Thyroid gland (tissue), 4 donors: ENCODE data around the gene LACRT.

ENCODE experiments used
- POLR2A ChIP-seq, 2 donors: fragments of 450-650 bp; IDR thresholded peaks; one replicate each; pipeline ENCODE4 v1.6.1; 2017; ENCODE audit warnings: antibody characterized with exemption in 2 of 2, mild to moderate bottlenecking in 2 of 2, moderate library complexity in 1 of 2
- TF ChIP-seq, protein P1 (sequence below), 6 experiments: fragments of 200-600 bp in 3 of 6; fragments of 450-650 bp in 3 of 6; sonication (generic) in 3 of 6; IDR thresholded peaks; one replicate each; pipeline ENCODE4 v1.5.1; 2016 to 2019; ENCODE audit warnings: antibody characterized with exemption in 6 of 6, mild to moderate bottlenecking in 2 of 6, inconsistent platforms in 1 of 6, moderate library complexity in 1 of 6

DNA sequence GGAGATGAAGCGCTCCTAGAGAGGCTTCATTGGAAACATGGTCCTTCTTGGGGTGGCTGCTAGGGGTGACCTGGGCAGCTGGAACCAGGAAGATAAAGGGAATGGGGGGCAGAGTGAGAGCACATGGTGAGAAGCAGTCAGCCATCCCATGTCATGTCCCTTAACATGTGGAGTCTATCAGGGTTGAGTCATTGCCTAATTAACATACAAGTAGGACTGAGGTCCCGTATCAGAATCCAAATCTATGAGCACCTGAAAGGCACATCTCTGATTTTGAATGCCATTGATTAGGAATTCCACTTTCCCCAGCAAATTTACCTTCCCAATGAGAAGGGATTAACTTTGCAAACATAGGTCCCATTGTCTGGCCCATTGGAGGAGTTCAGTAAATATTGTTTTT, 25.9 kb downstream of the LACRT start:
- no peak for TF ChIP-seq POLR2A (IDR thresholded peaks at IDR 0.05)
- TF ChIP-seq, protein P1, sequence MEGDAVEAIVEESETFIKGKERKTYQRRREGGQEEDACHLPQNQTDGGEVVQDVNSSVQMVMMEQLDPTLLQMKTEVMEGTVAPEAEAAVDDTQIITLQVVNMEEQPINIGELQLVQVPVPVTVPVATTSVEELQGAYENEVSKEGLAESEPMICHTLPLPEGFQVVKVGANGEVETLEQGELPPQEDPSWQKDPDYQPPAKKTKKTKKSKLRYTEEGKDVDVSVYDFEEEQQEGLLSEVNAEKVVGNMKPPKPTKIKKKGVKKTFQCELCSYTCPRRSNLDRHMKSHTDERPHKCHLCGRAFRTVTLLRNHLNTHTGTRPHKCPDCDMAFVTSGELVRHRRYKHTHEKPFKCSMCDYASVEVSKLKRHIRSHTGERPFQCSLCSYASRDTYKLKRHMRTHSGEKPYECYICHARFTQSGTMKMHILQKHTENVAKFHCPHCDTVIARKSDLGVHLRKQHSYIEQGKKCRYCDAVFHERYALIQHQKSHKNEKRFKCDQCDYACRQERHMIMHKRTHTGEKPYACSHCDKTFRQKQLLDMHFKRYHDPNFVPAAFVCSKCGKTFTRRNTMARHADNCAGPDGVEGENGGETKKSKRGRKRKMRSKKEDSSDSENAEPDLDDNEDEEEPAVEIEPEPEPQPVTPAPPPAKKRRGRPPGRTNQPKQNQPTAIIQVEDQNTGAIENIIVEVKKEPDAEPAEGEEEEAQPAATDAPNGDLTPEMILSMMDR (IDR thresholded peaks at IDR 0.05), result no peak
